Measurements from ENCODE around the gene FBXO11. TPM values are rescaled to one million over a fixed set of nuclear protein-coding genes. Genes with fewer than 3 reads are reported as not detected.

The FBXO11 gene
- total and polyA plus RNA-seq, 10 of the 15 experiments (the other 5 are each of a cell fraction or from before 2014, with no cell fraction given): 5.9 to 38.9 (median 22.5) TPM

- TF ChIP-seq CHD4 (IDR thresholded peaks at IDR 0.05) (no peak), HDGF (IDR thresholded peaks at IDR 0.05) (no peak), SREBF2 (IDR thresholded peaks at IDR 0.05; ENCODE audit: low read length) (no peak), DPF2 (IDR thresholded peaks at IDR 0.05) (peak; percentile 57; the same call in 1 of the 2 replicates), CEBPB (IDR thresholded peaks at IDR 0.05; ENCODE audit: borderline replicate concordance in 1 of 2, low read depth in 2 of 2, low read length in 2 of 2) (no peak), RBBP5 (conservative IDR thresholded peaks at IDR 0.05) (no peak), CUX1 (IDR thresholded peaks at IDR 0.05; ENCODE audit: insufficient replicate concordance, low read depth, low read length) (no peak), ZNF622 (IDR thresholded peaks at IDR 0.05) (no peak), WRNIP1 (IDR thresholded peaks at IDR 0.05; ENCODE audit: borderline replicate concordance, low read depth, low read length) (no peak), MTA3 (IDR thresholded peaks at IDR 0.05; ENCODE audit: borderline replicate concordance, low read length) (no peak), ASH2L (IDR thresholded peaks at IDR 0.05; ENCODE audit: borderline replicate concordance, low read depth) (no peak), SMARCA5 (IDR thresholded peaks at IDR 0.05) (peak; percentile 63), NFIC (IDR thresholded peaks at IDR 0.05; ENCODE audit: low read depth, low read length) (no peak), SRF (IDR thresholded peaks at IDR 0.05; ENCODE audit: low read depth in 2 of 2, low read length in 2 of 2) (no peak), CHD2 (IDR thresholded peaks at IDR 0.05; ENCODE audit: borderline replicate concordance, low read depth, low read length) (no peak), POLR2AphosphoS2 (IDR thresholded peaks at IDR 0.05; ENCODE audit: low read depth, low read length) (no peak), POU2F2 (IDR thresholded peaks at IDR 0.05; ENCODE audit: borderline replicate concordance, low read depth, low read length) (no peak), ZNF384 (IDR thresholded peaks at IDR 0.05; ENCODE audit: borderline replicate concordance, low read depth, low read length) (no peak), CREB1 (IDR thresholded peaks at IDR 0.05; ENCODE audit: low read depth) (no peak)
- TF ChIP-seq, protein P1, sequence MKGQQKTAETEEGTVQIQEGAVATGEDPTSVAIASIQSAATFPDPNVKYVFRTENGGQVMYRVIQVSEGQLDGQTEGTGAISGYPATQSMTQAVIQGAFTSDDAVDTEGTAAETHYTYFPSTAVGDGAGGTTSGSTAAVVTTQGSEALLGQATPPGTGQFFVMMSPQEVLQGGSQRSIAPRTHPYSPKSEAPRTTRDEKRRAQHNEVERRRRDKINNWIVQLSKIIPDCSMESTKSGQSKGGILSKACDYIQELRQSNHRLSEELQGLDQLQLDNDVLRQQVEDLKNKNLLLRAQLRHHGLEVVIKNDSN (IDR thresholded peaks at IDR 0.05; ENCODE audit: borderline replicate concordance, extremely low read length, insufficient read depth, low read depth, low read length): no peak
- TF ChIP-seq, protein P2, sequence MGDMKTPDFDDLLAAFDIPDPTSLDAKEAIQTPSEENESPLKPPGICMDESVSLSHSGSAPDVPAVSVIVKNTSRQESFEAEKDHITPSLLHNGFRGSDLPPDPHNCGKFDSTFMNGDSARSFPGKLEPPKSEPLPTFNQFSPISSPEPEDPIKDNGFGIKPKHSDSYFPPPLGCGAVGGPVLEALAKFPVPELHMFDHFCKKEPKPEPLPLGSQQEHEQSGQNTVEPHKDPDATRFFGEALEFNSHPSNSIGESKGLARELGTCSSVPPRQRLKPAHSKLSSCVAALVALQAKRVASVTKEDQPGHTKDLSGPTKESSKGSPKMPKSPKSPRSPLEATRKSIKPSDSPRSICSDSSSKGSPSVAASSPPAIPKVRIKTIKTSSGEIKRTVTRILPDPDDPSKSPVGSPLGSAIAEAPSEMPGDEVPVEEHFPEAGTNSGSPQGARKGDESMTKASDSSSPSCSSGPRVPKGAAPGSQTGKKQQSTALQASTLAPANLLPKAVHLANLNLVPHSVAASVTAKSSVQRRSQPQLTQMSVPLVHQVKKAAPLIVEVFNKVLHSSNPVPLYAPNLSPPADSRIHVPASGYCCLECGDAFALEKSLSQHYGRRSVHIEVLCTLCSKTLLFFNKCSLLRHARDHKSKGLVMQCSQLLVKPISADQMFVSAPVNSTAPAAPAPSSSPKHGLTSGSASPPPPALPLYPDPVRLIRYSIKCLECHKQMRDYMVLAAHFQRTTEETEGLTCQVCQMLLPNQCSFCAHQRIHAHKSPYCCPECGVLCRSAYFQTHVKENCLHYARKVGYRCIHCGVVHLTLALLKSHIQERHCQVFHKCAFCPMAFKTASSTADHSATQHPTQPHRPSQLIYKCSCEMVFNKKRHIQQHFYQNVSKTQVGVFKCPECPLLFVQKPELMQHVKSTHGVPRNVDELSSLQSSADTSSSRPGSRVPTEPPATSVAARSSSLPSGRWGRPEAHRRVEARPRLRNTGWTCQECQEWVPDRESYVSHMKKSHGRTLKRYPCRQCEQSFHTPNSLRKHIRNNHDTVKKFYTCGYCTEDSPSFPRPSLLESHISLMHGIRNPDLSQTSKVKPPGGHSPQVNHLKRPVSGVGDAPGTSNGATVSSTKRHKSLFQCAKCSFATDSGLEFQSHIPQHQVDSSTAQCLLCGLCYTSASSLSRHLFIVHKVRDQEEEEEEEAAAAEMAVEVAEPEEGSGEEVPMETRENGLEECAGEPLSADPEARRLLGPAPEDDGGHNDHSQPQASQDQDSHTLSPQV (IDR thresholded peaks at IDR 0.05): no peak
These were observed 727 bp downstream of the FBXO11 start (continued) for GRCh38 chr2:47905386-47906156.

All from GM12878 (cell line).